Stimulated activated naive CD8-positive, alpha-beta T cell treated with anti-CD3 and anti-CD28 coated beads, Interleukin-15, Interleukin-2, amounts not matched to agents 100 U/mL and 50 U/mL, for 24 hours (primary cell): Measurements from ENCODE around the gene CHI3L2.
"Not testable (repeated sequence)": the region's sequence is repeated elsewhere in the genome, so short reads cannot be mapped to it uniquely, and the experiment has no call there.

Experiments used
- ATAC-seq: fragments of 150-1000 bp; cut with Tn5 transposase; one replicate; pipeline ENCODE4 v1.10.0; 2021
- DNase-seq: peaks from one replicate; pipeline ENCODE4 v3.0.0; 2021

Gene CHI3L2

GRCh38 chr1:111202707-111203623 is 24.5 kb upstream of the CHI3L2 start:
- DNase-seq, result no peak
- no peak for ATAC-seq

- DNase-seq (peak; percentile 91), ATAC-seq (peak; percentile 50)
Measured at GRCh38 chr1:111203681-111204200, 23.8 kb upstream of the CHI3L2 start.

DNA sequence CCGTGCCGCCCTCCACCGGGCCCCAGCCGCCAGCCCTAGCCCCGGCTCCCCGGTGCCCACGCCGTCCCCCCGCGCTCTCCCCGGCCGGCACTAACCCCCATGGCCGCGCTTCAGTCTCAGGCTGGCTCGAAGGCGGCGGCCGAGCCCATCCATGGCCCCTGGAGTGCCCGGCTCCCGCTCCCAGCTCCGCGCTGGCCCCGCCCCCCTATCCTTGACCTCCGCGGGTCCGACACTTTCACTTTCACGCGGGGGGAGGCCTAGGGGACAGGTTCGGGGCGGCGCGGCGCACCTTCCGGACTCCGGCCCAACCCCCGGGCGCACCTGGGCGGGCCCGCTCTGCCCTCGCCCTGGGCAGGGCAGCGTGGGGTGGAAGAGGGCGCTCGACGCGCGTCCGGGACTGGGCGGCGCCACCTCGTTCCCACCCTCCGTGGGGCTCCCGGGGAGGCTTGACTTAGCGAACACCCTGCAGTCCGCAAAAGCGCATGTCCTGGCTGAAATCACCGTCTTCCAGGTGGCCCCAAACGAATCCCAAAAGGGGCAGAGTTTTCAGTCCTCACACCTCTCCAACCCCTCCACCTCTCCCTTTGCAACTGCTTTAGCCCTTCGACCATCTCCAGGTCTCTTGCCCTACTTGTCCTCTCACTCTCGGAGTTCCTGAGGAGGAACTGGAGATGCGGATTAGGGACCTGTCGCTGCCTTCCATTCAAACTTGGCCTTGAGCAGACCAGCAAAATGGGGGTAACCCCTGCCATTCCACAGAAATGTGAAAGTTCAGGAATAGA is 23.1 kb upstream of the CHI3L2 start:
- peak; percentile 72 for DNase-seq
- peak; percentile 56 for ATAC-seq

DNA sequence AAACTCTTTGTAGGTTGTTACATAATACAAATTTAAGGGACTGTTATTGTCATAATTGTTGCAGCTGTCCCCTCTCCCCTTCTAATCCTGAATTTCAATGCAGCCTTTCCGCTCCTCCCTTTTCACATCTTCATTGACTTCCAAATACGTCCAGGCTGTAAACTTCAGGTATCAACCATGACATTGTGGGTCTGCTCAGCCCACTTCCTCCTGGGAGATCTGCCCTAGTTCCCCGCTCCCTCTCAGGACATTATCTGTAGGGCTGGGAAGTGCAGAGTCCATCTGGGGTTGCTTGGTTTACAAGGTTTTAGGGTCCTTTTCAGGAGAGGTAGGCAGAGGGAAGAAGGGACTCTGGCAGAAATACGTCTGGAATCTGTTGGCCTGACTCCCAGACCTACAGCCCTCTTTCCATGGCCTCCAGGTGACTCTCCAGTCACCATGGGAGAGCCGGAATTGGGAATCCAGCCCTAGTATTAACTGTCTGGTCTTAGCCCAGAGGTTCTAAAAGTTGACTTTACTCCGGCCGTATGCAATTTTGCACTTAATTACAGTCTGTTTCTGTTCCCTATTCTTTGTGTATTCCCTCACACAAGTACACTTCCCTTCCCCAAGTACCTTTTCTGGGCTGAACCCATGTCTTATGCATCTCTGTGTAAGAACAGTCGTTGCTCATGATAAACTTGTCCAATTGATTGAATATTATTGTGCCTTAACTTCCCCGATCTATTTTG is 22.4 kb upstream of the CHI3L2 start:
- ATAC-seq (no peak), DNase-seq (no peak)

GRCh38 chr1:111205714-111206050 is 21.8 kb upstream of the CHI3L2 start:
- DNase-seq, result no peak

DNA sequence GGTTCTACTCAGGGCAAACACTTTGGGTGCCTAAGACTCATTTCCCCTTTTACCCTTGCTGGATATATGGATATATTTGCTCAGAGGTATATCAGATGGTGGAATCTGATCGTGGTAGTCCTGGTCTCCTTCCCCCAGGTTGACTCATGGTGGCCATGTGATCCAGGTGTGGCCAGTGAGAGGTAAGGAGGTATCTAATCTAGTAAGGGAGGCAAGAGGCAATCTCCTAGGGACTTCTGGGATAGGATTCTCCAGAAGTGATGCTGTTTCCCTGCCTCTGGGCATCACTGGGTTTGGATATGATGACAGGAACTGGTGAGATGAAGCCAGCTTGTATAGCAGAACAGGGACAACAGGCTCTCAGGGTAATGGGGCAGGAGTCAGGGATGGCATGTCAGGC is 18.6 kb upstream of the CHI3L2 start:
- DNase-seq, result no peak
- no peak for ATAC-seq

More at GRCh38 chr1:111205714-111206050, 21.8 kb upstream of the CHI3L2 start:
- no peak for ATAC-seq

GRCh38 chr1:111209622-111210021 is 17.9 kb upstream of the CHI3L2 start:
- no peak for ATAC-seq
- no peak for DNase-seq

DNA sequence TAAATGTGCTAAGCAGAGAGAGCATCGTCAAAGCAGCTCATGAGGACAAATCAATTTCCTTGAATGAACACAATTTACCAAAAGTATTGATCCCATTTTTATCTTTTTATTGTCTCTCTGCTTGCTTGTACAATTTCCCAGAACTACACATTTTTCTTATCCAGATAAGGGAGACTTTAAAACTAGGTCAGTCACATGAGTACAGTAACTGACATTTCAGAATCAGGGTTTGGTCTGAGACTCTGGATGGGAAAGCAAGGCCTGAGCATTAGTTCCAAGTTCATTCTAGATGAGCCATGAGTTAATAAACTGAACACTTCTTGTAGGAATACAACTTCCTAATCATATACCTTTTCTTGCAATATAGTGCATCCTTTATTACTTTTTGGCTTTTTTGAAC is 15.6 kb upstream of the CHI3L2 start:
- no peak for ATAC-seq

DNA sequence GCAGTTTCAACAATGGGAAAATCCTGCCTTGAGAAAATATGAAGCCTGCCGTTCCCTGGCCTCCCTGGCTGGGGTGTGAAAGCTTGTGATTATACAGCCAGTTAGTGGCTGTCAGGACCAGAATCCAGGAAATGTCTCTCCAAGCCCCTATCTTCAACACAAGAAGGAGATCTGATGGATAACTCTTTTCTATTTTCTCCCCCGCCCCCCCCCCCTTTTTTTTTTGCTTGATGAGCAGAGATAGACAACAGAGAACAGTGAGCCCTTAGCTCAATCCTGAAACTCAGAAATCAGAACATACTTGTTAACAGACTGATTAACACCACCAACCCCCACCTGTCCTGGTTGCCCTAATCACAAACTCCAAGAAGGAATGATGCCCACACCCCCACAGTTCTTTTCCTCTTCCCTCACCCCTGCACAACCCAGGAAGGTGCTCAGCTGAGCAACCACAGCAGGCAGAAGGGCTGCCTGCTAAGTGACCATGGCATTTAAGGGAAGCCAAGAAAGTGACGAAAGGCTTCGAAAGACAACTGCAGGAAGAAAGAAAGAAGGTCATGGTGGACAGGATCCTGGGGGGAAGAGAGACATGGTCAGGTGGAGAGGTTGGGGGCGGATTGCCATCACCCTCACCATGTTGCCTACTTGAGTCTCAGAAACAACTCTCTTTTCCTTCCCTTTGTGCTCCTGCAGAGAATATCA is 14.7 kb upstream of the CHI3L2 start:
- ATAC-seq, result no peak
- no peak for DNase-seq

More for the DNA sequence above, 15.6 kb upstream of the CHI3L2 start:
- DNase-seq, result no peak

GRCh38 chr1:111213412-111213811 is 14.1 kb upstream of the CHI3L2 start:
- DNase-seq, result no peak
- ATAC-seq, result no peak

- no peak for DNase-seq
- no peak for ATAC-seq
Measured at GRCh38 chr1:111214074-111214801, 13.3 kb upstream of the CHI3L2 start.

DNA sequence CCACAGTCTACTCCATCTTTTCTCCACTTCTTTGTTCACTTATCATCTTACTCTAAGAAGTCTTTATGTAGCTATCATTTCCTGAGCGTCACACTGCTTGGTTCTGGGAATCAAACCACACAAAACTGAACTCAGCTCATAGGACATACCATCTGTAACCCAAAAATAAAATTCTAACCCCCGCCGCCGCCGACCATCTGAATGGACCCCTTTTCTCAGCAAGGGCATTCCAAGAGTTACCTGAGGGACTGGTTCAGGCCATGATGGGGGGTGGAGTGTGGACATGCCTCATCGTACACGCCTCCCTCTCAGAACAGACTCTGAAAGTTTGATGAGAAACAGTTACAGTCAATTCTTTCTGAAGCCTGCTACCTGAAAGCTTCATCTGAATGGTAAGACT is 12.6 kb upstream of the CHI3L2 start:
- DNase-seq (peak; percentile 62), ATAC-seq (peak; percentile 20)

DNA sequence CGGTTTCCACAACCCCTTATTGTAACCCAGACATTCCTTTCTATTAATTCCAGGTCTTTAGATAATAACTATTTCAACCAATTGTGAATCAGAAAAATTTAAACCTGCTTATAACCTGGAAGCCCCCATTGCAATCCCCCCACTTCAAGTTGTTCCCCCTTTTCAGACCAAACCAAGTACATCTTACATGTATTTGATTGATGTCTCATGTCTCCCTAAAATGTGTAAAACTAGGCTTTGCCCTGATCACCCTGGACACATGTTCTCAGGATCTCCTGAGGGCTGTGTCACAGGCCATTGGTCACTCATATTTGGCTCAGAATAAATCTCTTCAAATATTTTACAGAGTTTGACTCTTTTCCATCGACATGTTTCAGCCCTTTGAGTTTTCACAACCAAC is 12.2 kb upstream of the CHI3L2 start:
- ATAC-seq, DNase-seq: not testable (repeated sequence)

DNA sequence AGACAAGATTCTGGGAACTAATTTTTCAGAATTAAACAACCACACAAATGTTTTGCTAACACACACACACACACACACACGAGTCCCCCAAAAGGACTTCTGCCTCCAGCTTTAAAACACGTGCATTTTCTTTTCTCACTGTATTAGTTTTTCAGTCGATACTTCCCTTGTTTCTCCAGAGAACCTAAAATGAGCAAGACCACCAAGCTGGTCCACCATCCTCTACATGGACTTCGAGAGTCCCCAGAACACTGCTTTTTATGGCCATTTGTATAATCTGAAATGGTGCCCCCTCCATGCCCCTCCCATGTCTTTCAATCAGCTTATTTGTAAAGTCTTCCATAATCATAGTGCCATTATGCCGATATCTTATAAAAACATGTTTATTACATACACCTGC is 10.8 kb upstream of the CHI3L2 start:
- DNase-seq (no peak), ATAC-seq (no peak)

DNA sequence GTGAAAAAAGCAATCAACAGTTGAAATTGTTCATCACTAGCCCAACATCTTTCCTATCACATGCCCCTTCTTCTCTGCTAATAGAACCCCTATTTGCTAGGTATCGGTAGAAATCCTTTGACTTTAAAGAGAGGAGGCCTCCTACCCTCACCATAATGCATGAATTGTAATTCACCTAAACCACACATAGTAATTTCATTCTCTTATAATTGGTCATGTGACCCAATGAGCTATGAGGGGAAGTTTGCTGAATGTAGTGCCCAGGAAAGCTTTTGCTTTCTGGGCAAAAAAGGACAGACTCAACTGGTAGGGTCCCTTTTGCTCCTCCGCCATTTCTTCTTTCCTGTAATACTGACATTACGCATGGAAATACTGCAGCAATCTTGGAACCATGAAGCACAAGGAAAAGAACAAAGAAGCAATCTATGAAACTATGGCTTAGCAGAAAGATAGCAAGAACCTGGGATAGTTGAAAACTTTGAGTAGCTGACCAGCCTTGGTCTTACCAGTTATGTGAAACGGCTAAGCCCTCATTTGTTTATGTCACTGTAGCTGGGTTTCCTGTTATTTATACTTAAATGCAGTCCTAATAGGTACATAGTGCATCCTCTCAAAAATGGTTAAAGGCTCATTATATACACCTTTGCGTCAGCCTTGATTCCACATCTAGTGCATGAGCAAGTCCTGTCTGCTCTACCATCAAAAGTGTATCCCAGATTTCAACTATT is 10.2 kb upstream of the CHI3L2 start:
- ATAC-seq (no peak), DNase-seq (no peak)

DNA sequence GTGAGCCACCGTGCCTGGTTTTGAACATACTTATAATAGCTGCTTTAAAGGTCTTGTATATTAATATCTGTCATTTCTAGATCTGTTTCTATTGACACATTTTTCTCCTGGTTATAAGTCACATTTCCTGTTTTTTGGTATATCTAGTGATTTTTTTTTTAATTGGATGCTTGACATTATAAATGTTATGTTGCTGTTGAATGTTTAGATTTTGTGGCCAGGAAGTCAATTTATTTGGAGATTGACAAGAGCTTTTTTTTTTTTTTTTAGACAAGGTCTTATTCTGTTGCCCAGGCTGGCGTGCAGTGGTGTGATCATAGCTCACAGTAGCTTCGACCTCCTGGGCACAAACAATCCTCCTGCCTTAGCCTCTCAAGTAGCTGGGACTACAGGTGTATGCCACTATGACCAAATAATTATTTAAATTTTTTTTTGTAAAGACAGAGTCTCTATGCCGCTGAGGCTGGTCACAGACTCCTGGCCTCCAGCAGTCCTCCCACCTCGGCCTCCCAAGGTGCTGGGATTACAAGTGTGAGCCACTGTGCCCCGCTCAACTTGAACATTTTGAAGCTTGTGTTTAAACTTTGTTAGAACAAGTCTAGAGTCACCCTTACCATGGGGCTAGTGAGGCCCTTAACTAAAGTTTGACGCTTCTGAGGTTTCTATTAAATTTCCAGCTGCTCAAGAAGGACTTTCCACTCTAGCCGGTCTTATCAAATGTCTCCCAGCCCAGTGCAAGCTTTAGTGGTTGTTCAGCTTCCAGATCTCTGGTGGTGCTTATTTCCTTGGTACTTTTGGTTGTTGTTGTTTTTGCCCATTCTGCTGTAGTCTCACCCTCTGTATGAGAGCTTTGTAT is 8.6 kb upstream of the CHI3L2 start:
- ATAC-seq, result no peak
- no peak for DNase-seq

- DNase-seq, result peak; percentile 65
Measured at GRCh38 chr1:111219557-111220286, 7.8 kb upstream of the CHI3L2 start.

DNA sequence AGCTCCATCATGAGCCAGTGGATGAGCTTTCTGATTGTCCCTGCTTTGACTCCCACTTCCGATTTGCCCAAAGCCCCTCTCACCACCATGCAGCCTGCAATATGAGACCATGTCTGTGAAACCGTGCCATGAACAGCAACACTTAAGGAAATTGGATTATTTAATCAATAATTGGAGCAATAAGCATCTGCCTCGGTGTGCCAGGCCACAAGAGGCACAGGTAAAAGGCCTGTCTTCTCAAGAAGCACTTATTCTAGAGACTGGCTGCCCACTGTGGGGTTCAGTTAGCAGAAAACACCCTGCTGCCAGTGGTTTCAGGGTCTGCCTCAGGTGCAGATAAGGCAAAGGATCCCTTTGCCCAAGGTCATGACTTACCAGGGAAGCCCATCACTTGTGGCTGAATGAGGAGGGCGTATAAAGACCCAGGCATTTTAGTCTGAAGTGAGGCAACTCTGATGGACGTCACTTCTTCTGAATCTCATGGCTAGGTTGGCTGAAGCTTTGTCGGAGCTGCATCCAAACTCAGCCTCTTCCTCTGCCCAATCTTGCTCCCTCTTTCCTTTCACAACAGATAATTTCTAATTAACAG is 7.1 kb upstream of the CHI3L2 start:
- no peak for ATAC-seq
- DNase-seq, result no peak

More at GRCh38 chr1:111219557-111220286, 7.8 kb upstream of the CHI3L2 start:
- ATAC-seq, result peak; percentile 56
